H1 (cell line): Measurements from ENCODE around the gene GTF2I. TPM values are rescaled to one million over a fixed set of nuclear protein-coding genes. Genes with fewer than 3 reads are reported as not detected.
"Not testable (repeated sequence)": the region's sequence is repeated elsewhere in the genome, so short reads cannot be mapped to it uniquely, and the experiment has no call there.

Source experiments
- CTCF ChIA-PET: fragments of 300-600 bp; sonication (Branson Sonifier 250); formaldehyde crosslinking; loops from one replicate; lab custom pipeline; 2021; ENCODE audit not compliant: partially characterized antibody; lab: Charles Lee
- POLR2A ChIA-PET: fragments of 300-600 bp; sonication (Branson Sonifier 250); formaldehyde crosslinking; loops from one replicate; lab custom pipeline; 2021; ENCODE audit warnings: inconsistent platforms; ENCODE audit not compliant: partially characterized antibody; lab: Charles Lee
- DNase-seq, 2 experiments: peaks; one replicate each; pipeline versions ENCODE4 v3.0.0 to v3.0.0-alpha.2; 2010 to 2022; ENCODE audit warnings: low spot score in 2 of 2, low read depth in 1 of 2, mixed read lengths in 1 of 2
- FAIRE-seq: peaks from 2 replicates; lab custom pipeline; 2011; peaks lifted over from hg19 to GRCh38; lab: Jason Lieb, UNC
- H2AFZ ChIP-seq: 2 replicates; pipeline ENCODE4 v1.8.1; 2012; ENCODE audit warnings: low read length, inconsistent platforms
- H2AK5ac ChIP-seq: 2 replicates; pipeline ENCODE4 v1.6.1; 2013; ENCODE audit warnings: low read depth, low read length
- H2BK120ac ChIP-seq: replicated peaks from 2 replicates; pipeline ENCODE3; 2013; ENCODE audit warnings: low read depth, low read length, inconsistent platforms
- H2BK12ac ChIP-seq: 2 replicates; pipeline ENCODE4 v1.6.1; 2013; ENCODE audit warnings: low read depth, low read length
- H2BK15ac ChIP-seq: 2 replicates; pipeline ENCODE4 v1.6.1; 2013; ENCODE audit warnings: low read length
- H2BK20ac ChIP-seq: 2 replicates; pipeline ENCODE4 v1.6.1; 2013; ENCODE audit warnings: low read length
- H2BK5ac ChIP-seq: 2 replicates; pipeline ENCODE4 v1.6.1; 2013; ENCODE audit warnings: low read depth, low read length
- H3K14ac ChIP-seq: 2 replicates; pipeline ENCODE4 v1.6.1; 2013; ENCODE audit warnings: inconsistent platforms; ENCODE audit not compliant: insufficient read length
- H3K18ac ChIP-seq: 2 replicates; pipeline ENCODE4 v1.6.1; 2013; ENCODE audit warnings: low read length; ENCODE audit errors: extremely low read depth
- H3K23ac ChIP-seq: 2 replicates; pipeline ENCODE4 v1.6.1; 2013; ENCODE audit warnings: inconsistent platforms; ENCODE audit not compliant: insufficient read length
- H3K23me2 ChIP-seq: 2 replicates; pipeline ENCODE4 v1.6.1; 2013; ENCODE audit warnings: low read depth, low read length
- H3K27ac ChIP-seq: 2 replicates; pipeline ENCODE4 v1.6.1; 2011; ENCODE audit warnings: low read depth, low read length, inconsistent platforms
- H3K27me3 ChIP-seq, 4 experiments: replicated peaks in 1 of 4; 1 replicate in 1 of 4; 2 replicates in 3 of 4; pipeline versions ENCODE4 v1.6.1 to v1.8.1; 2011 to 2013; ENCODE audit warnings: low read length in 3 of 4, mild to moderate bottlenecking in 3 of 4, inconsistent platforms in 2 of 4, mixed read lengths in 2 of 4, moderate library complexity in 1 of 4; ENCODE audit not compliant: control insufficient read depth in 3 of 4, insufficient read depth in 3 of 4; ENCODE audit errors: extremely low read depth in 1 of 4
- H3K36me3 ChIP-seq, 4 experiments: 2 replicates each; pipeline versions ENCODE4 v1.6.1 to v1.8.1; 2011 to 2013; ENCODE audit warnings: mild to moderate bottlenecking in 4 of 4, low read length in 3 of 4, moderate library complexity in 2 of 4, control low read depth in 1 of 4, inconsistent platforms in 1 of 4; ENCODE audit not compliant: insufficient read depth in 4 of 4, control insufficient read depth in 2 of 4
- H3K4ac ChIP-seq: replicated peaks from 2 replicates; pipeline ENCODE3; 2013; ENCODE audit warnings: low read length, low read depth, mixed read lengths, inconsistent platforms; ENCODE audit not compliant: insufficient read length
- H3K4me1 ChIP-seq, 4 experiments: replicated peaks in 1 of 4; 1 replicate in 1 of 4; 2 replicates in 3 of 4; pipeline versions ENCODE4 v1.6.1 to v1.8.1; 2011 to 2013; ENCODE audit warnings: low read length in 3 of 4, inconsistent platforms in 2 of 4, mixed read lengths in 1 of 4; ENCODE audit not compliant: insufficient read depth in 4 of 4, control insufficient read depth in 3 of 4
- H3K4me2 ChIP-seq, 2 experiments: 2 replicates each; pipeline versions ENCODE4 v1.6.1 to v1.8.1; 2011 to 2013; ENCODE audit warnings: low read depth in 2 of 2, low read length in 2 of 2, control low read depth in 1 of 2, inconsistent platforms in 1 of 2, mild to moderate bottlenecking in 1 of 2; ENCODE audit not compliant: insufficient read depth in 1 of 2
- H3K4me3 ChIP-seq, 4 experiments: fragments of 200-600, 300-600 bp in 1 of 4; sonication (generic), shearing (Covaris generic), sonication (Bioruptor Twin) in 1 of 4; 2 replicates each; pipeline versions ENCODE4 v1.5.1 to v1.8.1; 2011 to 2016; ENCODE audit warnings: low read length in 4 of 4, low read depth in 3 of 4, control low read depth in 2 of 4, inconsistent platforms in 2 of 4, mild to moderate bottlenecking in 2 of 4, mixed read lengths in 1 of 4, moderate library complexity in 1 of 4; ENCODE audit not compliant: insufficient read depth in 2 of 4; ENCODE audit errors: extremely low read depth in 1 of 4
- H3K56ac ChIP-seq: replicated peaks from 2 replicates; pipeline ENCODE3; 2013; ENCODE audit warnings: low read depth, mild to moderate bottlenecking, mixed read lengths, low read length, inconsistent platforms; ENCODE audit not compliant: insufficient read length
- H3K79me1 ChIP-seq: 2 replicates; pipeline ENCODE4 v1.6.1; 2013; ENCODE audit warnings: low read depth, low read length, control low read depth
- H3K79me2 ChIP-seq, 2 experiments: 2 replicates each; pipeline versions ENCODE4 v1.6.1 to v1.8.1; 2012 to 2013; ENCODE audit warnings: low read length in 2 of 2, mild to moderate bottlenecking in 2 of 2, inconsistent platforms in 1 of 2; ENCODE audit not compliant: insufficient read depth in 2 of 2, control insufficient read depth in 1 of 2
- H3K9ac ChIP-seq, 4 experiments: replicated peaks in 1 of 4; 1 replicate in 1 of 4; 2 replicates in 3 of 4; pipeline versions ENCODE4 v1.6.1 to v1.8.1; 2011 to 2013; ENCODE audit warnings: low read depth in 3 of 4, low read length in 3 of 4, control low read depth in 2 of 4, mild to moderate bottlenecking in 2 of 4, moderate library complexity in 2 of 4, inconsistent platforms in 1 of 4; ENCODE audit errors: extremely low read depth in 1 of 4
- H3K9me3 ChIP-seq, 2 experiments: 2 replicates each; pipeline versions ENCODE4 v1.6.1 to v1.8.1; 2012 to 2013; ENCODE audit warnings: mild to moderate bottlenecking in 2 of 2, moderate library complexity in 2 of 2, control low read depth in 1 of 2, inconsistent platforms in 1 of 2, low read depth in 1 of 2, low read length in 1 of 2, mixed read lengths in 1 of 2; ENCODE audit not compliant: insufficient read depth in 2 of 2
- H4K20me1 ChIP-seq, 2 experiments: replicated peaks in 1 of 2; 2 replicates each; pipeline versions ENCODE3 to v1.8.1; 2011 to 2013; ENCODE audit warnings: inconsistent platforms in 2 of 2, low read length in 2 of 2, mild to moderate bottlenecking in 1 of 2; ENCODE audit not compliant: insufficient read depth in 2 of 2, control insufficient read depth in 1 of 2
- H4K5ac ChIP-seq: 2 replicates; pipeline ENCODE4 v1.6.1; 2013; ENCODE audit warnings: low read length, low read depth, mixed read lengths, inconsistent platforms; ENCODE audit not compliant: insufficient read length
- H4K8ac ChIP-seq: 2 replicates; pipeline ENCODE4 v1.8.0; 2013; ENCODE audit warnings: mild to moderate bottlenecking, moderate library complexity, low read length, inconsistent platforms; ENCODE audit not compliant: insufficient read depth; ENCODE audit errors: extremely low read depth
- H4K91ac ChIP-seq: replicated peaks from 2 replicates; pipeline ENCODE3; 2013; ENCODE audit warnings: low read length, mixed read lengths, inconsistent platforms; ENCODE audit not compliant: insufficient read length
- JUND ChIP-seq: IDR thresholded peaks from 2 replicates; pipeline ENCODE4 v1.6.1; 2011; ENCODE audit warnings: mild to moderate bottlenecking, improper control_type of control experiment, low read length
- RXRA ChIP-seq: IDR thresholded peaks from 2 replicates; pipeline ENCODE4 v1.6.1; 2011; ENCODE audit warnings: low read depth, mild to moderate bottlenecking, low read length, moderate library complexity; ENCODE audit not compliant: insufficient read depth
- WGBS, 2 experiments: shearing (Covaris generic) in 1 of 2; methylation state at CpG; one replicate each; pipeline versions ENCODE4 v1.1.6 to v1.1.7; 2013 to 2015; ENCODE audit warnings: low lambda C conversion rate in 2 of 2, mixed read lengths in 2 of 2, inconsistent platforms in 1 of 2, low coverage in 1 of 2, missing lambda C conversion rate in 1 of 2; ENCODE audit not compliant: insufficient replicate concordance in 2 of 2, insufficient coverage in 1 of 2, insufficient read length in 1 of 2; ENCODE audit errors: extremely low coverage in 1 of 2, missing lambda C conversion rate in 1 of 2; 5-methylcytosine and 5-hydroxymethylcytosine counted together
- polyA plus RNA-seq, 7 experiments: library from polyadenylated mRNA; depleted of rRNA in 3 of 7; stranded (reverse) in 5 of 7; unstranded in 2 of 7; fragments of >200 nt in 5 of 7; fragments of 200-250 nt in 2 of 7; gene quantifications; 1 replicate in 5 of 7; 2 replicates in 1 of 7; 4 replicates in 1 of 7; pipeline versions ENCODE4 v1.2.1 to v1.2.3, GENCODE V29; 2011 to 2013; ENCODE audit warnings: missing spikeins in 2 of 7, mixed read lengths in 2 of 7
- total RNA-seq: library from RNA; stranded (reverse); fragmentation: NEBNext Ultra II Directional; extraction: Animal tissue kit (Norgen Biotek cat#: 25700); gene quantifications from 2 replicates; pipeline ENCODE4 v1.2.1, GENCODE V29; 2021

GTF2I gene
- total and polyA plus RNA-seq, 2 of the 8 experiments (the other 6 are each of a cell fraction or from before 2014, with no cell fraction given) = 46.7 to 316 TPM

DNA sequence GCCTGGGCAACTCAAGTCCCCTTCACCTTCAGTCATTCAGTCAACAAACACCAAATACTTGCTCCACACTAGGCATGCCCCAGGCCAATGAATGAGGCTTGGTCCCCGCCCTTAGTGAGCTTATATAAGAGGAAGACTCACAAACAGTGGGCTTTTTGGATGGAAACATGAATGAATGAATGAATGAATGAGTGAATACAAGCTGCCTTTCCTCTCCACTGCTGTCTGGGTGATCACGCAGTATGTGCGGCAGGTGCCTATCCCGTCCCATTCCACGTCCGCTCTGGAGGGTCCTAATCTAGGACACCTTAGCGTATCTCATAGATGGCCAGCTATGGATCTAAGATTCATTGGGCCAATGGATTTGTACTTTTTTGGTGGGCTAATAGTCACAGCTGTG lies 19.8 kb upstream of the GTF2I start (continued):
- TF ChIP-seq RXRA (no peak), JUND (no peak)
- TF ChIP-seq, all 59 proteins: peak for 0

DNA sequence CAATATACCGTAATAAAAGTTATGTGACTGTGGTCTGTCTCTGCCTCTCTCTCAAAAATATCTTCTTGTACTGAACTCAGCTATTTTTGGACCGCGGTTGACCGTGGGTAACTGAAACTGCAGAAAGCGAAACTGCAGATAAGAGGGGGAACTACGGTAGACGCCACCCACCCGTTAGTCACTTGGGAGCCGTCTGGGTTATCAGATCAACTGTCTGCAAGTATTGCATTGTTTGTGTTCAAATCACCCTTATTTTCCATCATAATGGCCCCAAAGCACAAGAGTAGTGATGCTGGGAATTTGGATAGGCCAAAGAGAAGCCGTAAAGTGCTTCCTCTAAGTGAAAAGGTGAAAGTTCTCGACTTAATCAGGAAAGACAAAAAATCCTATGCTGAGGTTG lies 7.5 kb upstream of the GTF2I start:
- H3K79me1 ChIP-seq, H3K23me2 ChIP-seq, H2BK120ac ChIP-seq, H3K56ac ChIP-seq, H2AK5ac ChIP-seq, H3K9me3 ChIP-seq, H3K23ac ChIP-seq, H3K18ac ChIP-seq, H4K20me1 ChIP-seq, H2BK5ac ChIP-seq, H3K4ac ChIP-seq, H3K79me2 ChIP-seq, FAIRE-seq, H3K36me3 ChIP-seq, H2BK15ac ChIP-seq, H3K4me1 ChIP-seq, DNase-seq, H2AFZ ChIP-seq, H2BK12ac ChIP-seq, H3K4me3 ChIP-seq, H4K5ac ChIP-seq, H4K91ac ChIP-seq, H3K9ac ChIP-seq, H3K14ac ChIP-seq, H3K27ac ChIP-seq, H4K8ac ChIP-seq, CTCF ChIA-PET, H3K27me3 ChIP-seq: not testable (repeated sequence)
- 60% methylated on average over 10 of the region's 11 CpGs; no CpG with 5 or more reads in 1 of the 2 experiments for WGBS, 2 experiments
- POLR2A ChIA-PET = interaction anchor here (1.3 to 2.1 kb wide), 2 partner anchors 9 to 24 kb away, joined by 3 to 5 read pairs; no protein-coding TSS in a partner anchor
- H2BK20ac ChIP-seq = peak overlapping the region; percentile 90
- H3K4me2 ChIP-seq = peak overlapping the region; percentile 21 to 60; a peak in 2 of 4 replicates
